Bronchial epithelial cell (primary cell): ENCODE data around the gene GNPTAB. TPM values are rescaled to one million over a fixed set of nuclear protein-coding genes. Genes with fewer than 3 reads are reported as not detected.

Experiments used
- DNase-seq: peaks from one replicate; pipeline ENCODE4 v3.0.0-alpha.2; 2010; ENCODE audit warnings: low read depth
- FAIRE-seq: peaks from 2 replicates; lab custom pipeline; 2011; peaks lifted over from hg19 to GRCh38; lab: Jason Lieb, UNC
- H3K27me3 ChIP-seq: 2 replicates; pipeline ENCODE4 v1.5.1; 2011; ENCODE audit warnings: low read length; ENCODE audit not compliant: control insufficient read depth, insufficient read depth
- H3K36me3 ChIP-seq: 2 replicates; pipeline ENCODE4 v1.5.1; 2011; ENCODE audit warnings: low read length; ENCODE audit not compliant: control insufficient read depth, insufficient read depth
- H3K4me3 ChIP-seq: 2 replicates; pipeline ENCODE4 v1.5.1; 2011; ENCODE audit warnings: mild to moderate bottlenecking, low read depth, low read length, control low read depth
- CTCF ChIP-seq: IDR thresholded peaks from 2 replicates; pipeline ENCODE4 v1.5.1; 2011; ENCODE audit warnings: mild to moderate bottlenecking, moderate library complexity, low read length, control low read depth, inconsistent platforms; ENCODE audit not compliant: insufficient read depth, severe bottlenecking
- total RNA-seq: library from RNA; depleted of rRNA; stranded (reverse); fragments of >200 nt; gene quantifications from 2 replicates; pipeline ENCODE4 v1.2.1, GENCODE V29; 2014

Gene GNPTAB
- total RNA-seq, result 15.8 and 16.4 TPM in 2 replicates

GRCh38 chr12:101830367-101831325, at the start of gene GNPTAB:
GNPTAB (minus strand) TSS chr12:101830959; CDS start chr12:101830675, 284 bp downstream.
- H3K27me3 ChIP-seq, result no peaks in the 10 kb centered on the region
- FAIRE-seq (no peak), DNase-seq (peak; percentile 73)
- peak within 1 kb of the TSS; percentile 73 for H3K4me3 ChIP-seq
- TF ChIP-seq CTCF, result peak; percentile 76
- H3K36me3 ChIP-seq, result no peaks in the 10 kb centered on the region

- H3K4me3 ChIP-seq, result peak overlapping the region; percentile 89
Measured at GRCh38 chr12:101878243-101878821, 47.6 kb upstream of the GNPTAB start.

GRCh38 chr12:101877806-101878242, 47.1 kb upstream of the GNPTAB start:
- no peak for TF ChIP-seq CTCF
- FAIRE-seq, result no peak
- H3K36me3 ChIP-seq, result no peaks in the 10 kb centered on the region
- H3K27me3 ChIP-seq, result no peaks in the 10 kb centered on the region
- DNase-seq, result peak; percentile 18
- H3K4me3 ChIP-seq, result peak overlapping the region; percentile 89

More at GRCh38 chr12:101878243-101878821, 47.6 kb upstream of the GNPTAB start:
- TF ChIP-seq CTCF, result no peak
- FAIRE-seq (no peak), DNase-seq (no peak)
- Histone ChIP-seq H3K36me3 (no peaks in the 10 kb centered on the region), H3K27me3 (no peaks in the 10 kb centered on the region)

- Histone ChIP-seq H3K27me3 (no peaks in the 10 kb centered on the region), H3K4me3 (peak within 1 kb of the TSS; percentile 89), H3K36me3 (no peaks in the 10 kb centered on the region)
- FAIRE-seq (no peak), DNase-seq (peak; percentile 73)
- peak; percentile 12 for TF ChIP-seq CTCF
Measured at GRCh38 chr12:101876861-101877805, 46.4 kb upstream of the GNPTAB start, which contains the start of gene DRAM1. DRAM1 (plus strand) TSS chr12:101877580; CDS start chr12:101877790, 210 bp downstream.

- H3K4me3 ChIP-seq, result peak overlapping the region; percentile 89
- no peaks in the 10 kb centered on the region for H3K27me3 ChIP-seq
- FAIRE-seq (no peak), DNase-seq (peak; percentile 42)
- no peak for TF ChIP-seq CTCF
- H3K36me3 ChIP-seq, result no peaks in the 10 kb centered on the region
Measured at GRCh38 chr12:101876322-101876860, 45.6 kb upstream of the GNPTAB start.
